ENCODE measurements around the gene TRPT1. TPM values are rescaled to one million over a fixed set of nuclear protein-coding genes. Genes with fewer than 3 reads are reported as not detected.

TRPT1 gene
- total RNA-seq, 1 donor from 2014 or later = 82.3 TPM

DNA sequence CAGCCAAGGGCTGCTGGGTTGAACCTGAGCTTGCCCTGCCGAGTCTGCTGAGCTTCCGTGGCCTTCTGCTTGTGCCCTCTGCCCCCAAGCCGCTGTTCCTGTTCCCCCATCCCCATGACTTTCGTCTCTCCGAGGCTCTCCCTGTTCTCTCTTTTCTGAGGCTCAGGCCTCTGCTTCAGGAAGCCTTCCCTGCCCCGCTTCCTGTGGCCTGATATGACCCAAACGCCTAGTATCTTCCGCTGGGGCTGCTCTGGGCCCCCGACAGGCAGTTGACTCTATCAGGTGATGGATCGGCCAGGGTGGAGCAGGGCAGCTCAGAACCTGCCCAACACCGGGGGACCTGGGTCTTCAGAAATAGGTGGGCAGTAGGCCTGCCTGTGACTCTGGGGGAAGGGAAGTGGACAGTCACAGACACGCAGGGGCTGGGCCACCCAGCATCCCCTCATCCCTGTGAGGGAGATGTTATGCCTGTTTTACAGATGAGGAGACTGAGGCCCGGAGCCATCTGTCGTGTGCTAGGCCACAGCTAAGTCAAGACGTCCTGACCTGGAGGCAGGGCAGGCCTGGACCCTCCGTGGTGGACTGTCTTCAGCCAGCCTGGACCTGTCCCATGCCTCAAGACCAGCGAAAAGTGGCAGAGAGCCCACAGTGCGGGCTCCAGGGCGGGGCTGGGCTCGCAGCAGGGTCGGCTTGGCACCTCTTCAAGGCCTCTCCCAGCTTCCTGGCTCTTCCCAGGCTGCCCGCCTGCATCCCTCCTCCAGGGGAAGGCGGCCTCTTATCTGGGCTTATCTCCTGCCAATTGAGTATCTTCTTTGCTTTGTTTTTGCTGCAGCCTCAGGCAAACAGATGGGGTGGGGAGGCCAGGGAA is 42.3 kb upstream of the TRPT1 start:
- H3K36me3 ChIP-seq = peaks cover 32% of the 10 kb centered on the region
- H3K4me3 ChIP-seq = peak overlapping the region; percentile 85
- peaks cover 57% of the 10 kb centered on the region for H3K4me1 ChIP-seq
- H3K27me3 ChIP-seq (ENCODE audit: low read depth) = no peaks in the 10 kb centered on the region
- no peaks in the 10 kb centered on the region for H3K9me3 ChIP-seq (replicated peaks)
- DNase-seq = peak; percentile 60
- peak; percentile 16 for TF ChIP-seq CTCF (IDR thresholded peaks at IDR 0.05; ENCODE audit: borderline replicate concordance)
- intact Hi-C loops (cut with micrococcal nuclease) = no loop called here
- peak overlapping the region; percentile 98 for H3K27ac ChIP-seq (replicated peaks)

- Histone ChIP-seq H3K27me3 (ENCODE audit: low read depth) (no peaks in the 10 kb centered on the region), H3K27ac (replicated peaks) (peak overlapping the region; percentile 98), H3K4me1 (peaks cover 49% of the 10 kb centered on the region), H3K36me3 (peaks cover 41% of the 10 kb centered on the region), H3K4me3 (peak overlapping the region; percentile 85), H3K9me3 (replicated peaks) (no peaks in the 10 kb centered on the region)
- intact Hi-C loops (cut with micrococcal nuclease) = no loop called here
- TF ChIP-seq CTCF (IDR thresholded peaks at IDR 0.05; ENCODE audit: borderline replicate concordance) = no peak
- DNase-seq = no peak
Observed at GRCh38 chr11:64267207-64267945, 41.4 kb upstream of the TRPT1 start.

DNA sequence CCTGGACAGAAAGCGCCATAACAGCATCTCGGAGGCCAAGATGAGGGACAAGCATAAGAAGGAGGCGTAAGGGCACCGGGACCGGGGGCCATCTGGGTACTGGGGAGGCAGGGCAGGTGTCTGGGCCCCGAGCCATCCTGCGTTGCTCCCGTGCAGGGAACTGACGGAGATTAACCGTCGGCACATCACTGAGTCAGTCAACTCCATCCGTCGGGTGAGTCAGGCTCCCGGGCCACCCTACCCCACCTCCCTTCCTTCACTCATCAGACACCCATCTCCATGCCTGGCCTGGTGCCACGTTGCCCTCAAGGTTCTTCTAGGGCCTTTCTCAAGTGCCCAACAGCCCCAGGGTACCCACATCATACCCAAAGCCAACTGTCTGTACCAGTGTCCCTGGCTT is 40.4 kb upstream of the TRPT1 start:
- no peak for TF ChIP-seq CTCF (IDR thresholded peaks at IDR 0.05; ENCODE audit: borderline replicate concordance)
- H3K27me3 ChIP-seq (ENCODE audit: low read depth) = no peaks in the 10 kb centered on the region
- no peak overlapping the region for H3K4me3 ChIP-seq
- no peaks in the 10 kb centered on the region for H3K9me3 ChIP-seq (replicated peaks)
- peak overlapping the region; percentile 98 for H3K27ac ChIP-seq (replicated peaks)
- H3K36me3 ChIP-seq = peaks cover 51% of the 10 kb centered on the region
- intact Hi-C loops (cut with micrococcal nuclease) = no loop called here
- no peak for DNase-seq
- peaks cover 38% of the 10 kb centered on the region for H3K4me1 ChIP-seq

- Histone ChIP-seq H3K27ac (replicated peaks) (no peak overlapping the region), H3K4me1 (peaks cover 36% of the 10 kb centered on the region), H3K4me3 (no peak overlapping the region), H3K36me3 (peaks cover 56% of the 10 kb centered on the region), H3K9me3 (replicated peaks) (no peaks in the 10 kb centered on the region), H3K27me3 (ENCODE audit: low read depth) (no peaks in the 10 kb centered on the region)
- no peak for DNase-seq
- intact Hi-C loops (cut with micrococcal nuclease) = no loop called here
- TF ChIP-seq CTCF (IDR thresholded peaks at IDR 0.05; ENCODE audit: borderline replicate concordance) = no peak
Observed at GRCh38 chr11:64265176-64266160, 39.5 kb upstream of the TRPT1 start.

DNA sequence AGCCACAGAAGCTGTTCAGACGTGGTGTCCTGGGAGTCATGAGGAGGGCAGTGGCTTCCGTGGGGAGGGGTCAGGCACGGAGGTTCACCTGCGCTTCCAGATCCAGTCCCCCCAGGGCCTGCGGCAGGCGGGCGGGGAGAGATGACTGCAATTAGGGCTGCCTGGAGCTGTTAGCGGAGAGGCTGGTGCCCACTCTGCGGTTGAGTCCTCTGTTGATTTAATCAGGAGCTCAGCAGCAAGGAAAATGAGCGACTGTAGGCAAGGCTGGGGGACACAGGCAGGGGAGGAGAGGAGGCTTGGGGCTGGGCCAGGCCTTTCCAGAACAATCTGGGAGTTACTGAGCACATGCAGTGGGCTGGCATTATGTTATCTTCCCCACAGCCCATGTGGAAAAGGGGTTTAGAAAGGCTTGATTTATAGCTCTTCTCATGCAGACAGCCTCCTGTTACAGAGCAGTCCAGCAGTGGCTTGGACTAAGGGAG is 38.4 kb upstream of the TRPT1 start:
- Histone ChIP-seq H3K36me3 (peaks cover 64% of the 10 kb centered on the region), H3K27ac (replicated peaks) (no peak overlapping the region), H3K9me3 (replicated peaks) (no peaks in the 10 kb centered on the region), H3K4me1 (peaks cover 30% of the 10 kb centered on the region), H3K27me3 (ENCODE audit: low read depth) (no peaks in the 10 kb centered on the region), H3K4me3 (no peak overlapping the region)
- intact Hi-C loops (cut with micrococcal nuclease) = no loop called here
- no peak for DNase-seq
- no peak for TF ChIP-seq CTCF (IDR thresholded peaks at IDR 0.05; ENCODE audit: borderline replicate concordance)
